MM.1S (cell line): Measurements from ENCODE around the gene SLC25A6.
"Not testable (repeated sequence)": the region's sequence is repeated elsewhere in the genome, so short reads cannot be mapped to it uniquely, and the experiment has no call there.

Experiments
- DNase-seq: peaks from one replicate; pipeline ENCODE4 v3.0.0-alpha.2; 2015
- H2AFZ ChIP-seq: fragments of 300-600 bp; sonication (generic); 2 replicates; pipeline ENCODE4 v1.6.0; 2016; ENCODE audit warnings: antibody characterized with exemption, low read length
- H3F3A ChIP-seq: fragments of 300-600 bp; sonication (generic); 2 replicates; pipeline ENCODE4 v1.6.1; 2016; ENCODE audit warnings: mild to moderate bottlenecking, antibody characterized with exemption, low read length, moderate library complexity, mixed read lengths; ENCODE audit not compliant: insufficient read depth
- H3K27ac ChIP-seq: fragments of 300-600 bp; sonication (generic); 2 replicates; pipeline ENCODE4 v1.5.1; 2016; ENCODE audit warnings: mild to moderate bottlenecking, low read length
- H3K27me3 ChIP-seq: fragments of 300-600 bp; sonication (generic); replicated peaks from 2 replicates; pipeline ENCODE4 v1.6.0; 2016; ENCODE audit warnings: low read length; ENCODE audit not compliant: insufficient read depth
- H3K36me3 ChIP-seq: fragments of 300-600 bp; sonication (generic); replicated peaks from 2 replicates; pipeline ENCODE4 v1.6.1; 2016; ENCODE audit warnings: mild to moderate bottlenecking, low read length, mixed read lengths; ENCODE audit not compliant: insufficient read depth
- H3K4me1 ChIP-seq: fragments of 300-600 bp; sonication (generic); 2 replicates; pipeline ENCODE4 v1.6.1; 2016; ENCODE audit warnings: low read length, mixed read lengths
- H3K4me2 ChIP-seq: fragments of 300-600 bp; sonication (generic); 2 replicates; pipeline ENCODE4 v1.6.0; 2016; ENCODE audit warnings: low read depth, low read length
- H3K4me3 ChIP-seq: fragments of 300-600 bp; sonication (generic); 2 replicates; pipeline ENCODE4 v1.5.1; 2016; ENCODE audit warnings: low read length, mixed read lengths
- H3K79me2 ChIP-seq: fragments of 300-600 bp; sonication (generic); 2 replicates; pipeline ENCODE4 v1.6.1; 2016; ENCODE audit warnings: mixed run types, low read length, mixed read lengths
- H3K9ac ChIP-seq: fragments of 300-600 bp; sonication (generic); 2 replicates; pipeline ENCODE4 v1.6.1; 2016; ENCODE audit warnings: low read length, mixed read lengths
- H3K9me2 ChIP-seq: fragments of 300-600 bp; sonication (generic); replicated peaks from 2 replicates; pipeline ENCODE4 v1.6.1; 2016; ENCODE audit warnings: mild to moderate bottlenecking, low read length, mixed read lengths; ENCODE audit not compliant: insufficient read depth
- H3K9me3 ChIP-seq: fragments of 300-600 bp; sonication (generic); replicated peaks from 2 replicates; pipeline ENCODE4 v1.6.1; 2016; ENCODE audit warnings: mild to moderate bottlenecking, low read length, mixed read lengths; ENCODE audit not compliant: insufficient read depth
- H4K20me1 ChIP-seq: fragments of 300-600 bp; sonication (generic); 2 replicates; pipeline ENCODE4 v1.6.1; 2016; ENCODE audit warnings: mild to moderate bottlenecking, low read length, moderate library complexity, mixed read lengths; ENCODE audit not compliant: insufficient read depth
- CTCF ChIP-seq: fragments of 300-600 bp; sonication (generic); IDR thresholded peaks from 2 replicates; pipeline ENCODE4 v1.5.1; 2016; ENCODE audit warnings: antibody characterized with exemption, low read length, mixed read lengths
- EZH2 ChIP-seq: fragments of 300-600 bp; sonication (generic); optimal IDR thresholded peaks from 2 replicates; pipeline ENCODE3; 2017; ENCODE audit warnings: low read depth, mild to moderate bottlenecking, antibody characterized with exemption, low read length, mixed read lengths
- EZH2phosphoT487 ChIP-seq: fragments of 300-600 bp; sonication (generic); IDR thresholded peaks from 2 replicates; pipeline ENCODE4 v1.6.1; 2018; ENCODE audit warnings: antibody characterized with exemption, low read length

SLC25A6 gene

GRCh38 chrX:1427756-1428155 lies 35.8 kb upstream of the SLC25A6 start:
- H3F3A ChIP-seq: no peaks in the 10 kb centered on the region
- H3K9me2 ChIP-seq: no peaks in the 10 kb centered on the region
- no peak overlapping the region for H3K4me2 ChIP-seq
- H3K9me3 ChIP-seq: no peaks in the 10 kb centered on the region
- no peaks in the 10 kb centered on the region for H3K27me3 ChIP-seq
- no peak overlapping the region for H2AFZ ChIP-seq
- no peaks in the 10 kb centered on the region for H3K4me1 ChIP-seq
- H3K27ac ChIP-seq: no peak overlapping the region
- no peaks in the 10 kb centered on the region for H3K36me3 ChIP-seq
- H3K4me3 ChIP-seq: no peak overlapping the region
- DNase-seq: no peak
- TF ChIP-seq EZH2phosphoT487: no peak
- TF ChIP-seq EZH2: no peak
- no peak for TF ChIP-seq CTCF
- H3K79me2 ChIP-seq: no peaks in the 10 kb centered on the region
- H4K20me1 ChIP-seq: no peaks in the 10 kb centered on the region
- H3K9ac ChIP-seq: no peak overlapping the region

GRCh38 chrX:1426321-1426720 lies 34.4 kb upstream of the SLC25A6 start:
- H3K27ac ChIP-seq, H3K4me3 ChIP-seq, H3K27me3 ChIP-seq, DNase-seq, H3K9me3 ChIP-seq, H3K9me2 ChIP-seq, H3K4me2 ChIP-seq, H3K9ac ChIP-seq, H3K4me1 ChIP-seq, H2AFZ ChIP-seq, H3K36me3 ChIP-seq, H3F3A ChIP-seq, H4K20me1 ChIP-seq, H3K79me2 ChIP-seq: not testable (repeated sequence)

GRCh38 chrX:1425381-1425780 lies 33.5 kb upstream of the SLC25A6 start:
- Histone ChIP-seq H3K27me3 (no peaks in the 10 kb centered on the region), H3K9ac (no peak overlapping the region), H2AFZ (no peak overlapping the region), H3F3A (no peaks in the 10 kb centered on the region), H3K9me2 (no peaks in the 10 kb centered on the region), H3K4me3 (no peak overlapping the region), H3K27ac (no peak overlapping the region), H4K20me1 (no peaks in the 10 kb centered on the region), H3K79me2 (no peaks in the 10 kb centered on the region), H3K4me1 (no peaks in the 10 kb centered on the region), H3K4me2 (no peak overlapping the region), H3K9me3 (no peaks in the 10 kb centered on the region), H3K36me3 (no peaks in the 10 kb centered on the region)
- TF ChIP-seq EZH2phosphoT487 (no peak), EZH2 (no peak), CTCF (no peak)
- no peak for DNase-seq

- Histone ChIP-seq H3K4me2 (no peak overlapping the region), H3K4me1 (no peaks in the 10 kb centered on the region), H3K9ac (no peak overlapping the region), H3K9me3 (no peaks in the 10 kb centered on the region), H3K36me3 (no peaks in the 10 kb centered on the region), H3K9me2 (no peaks in the 10 kb centered on the region), H3K79me2 (no peaks in the 10 kb centered on the region), H3F3A (no peaks in the 10 kb centered on the region), H3K27me3 (no peaks in the 10 kb centered on the region), H3K27ac (no peak overlapping the region), H3K4me3 (no peak overlapping the region), H4K20me1 (no peaks in the 10 kb centered on the region), H2AFZ (no peak overlapping the region)
- TF ChIP-seq EZH2phosphoT487 (no peak), CTCF (no peak), EZH2 (no peak)
- DNase-seq: no peak
Measured at GRCh38 chrX:1424147-1424851, 32.4 kb upstream of the SLC25A6 start.
